Activated naive CD8-positive, alpha-beta T cell (primary cell): ENCODE data around the gene ARHGAP11A.

Experiments
- H3K27ac Mint-ChIP-seq: one replicate; pipeline ENCODE4 v1.8.0; 2021; ENCODE audit warnings: mixed read lengths
- H3K27me3 Mint-ChIP-seq: one replicate; pipeline ENCODE4 v1.8.0; 2021; ENCODE audit warnings: mixed read lengths
- H3K36me3 Mint-ChIP-seq: one replicate; pipeline ENCODE4 v1.8.0; 2021; ENCODE audit warnings: mixed read lengths
- H3K4me1 Mint-ChIP-seq: one replicate; pipeline ENCODE4 v1.8.0; 2021; ENCODE audit warnings: low read depth, mixed read lengths
- H3K4me3 Mint-ChIP-seq: one replicate; pipeline ENCODE4 v1.8.0; 2021; ENCODE audit warnings: mild to moderate bottlenecking, mixed read lengths
- H3K9me3 Mint-ChIP-seq: one replicate; pipeline ENCODE4 v1.8.0; 2021; ENCODE audit warnings: low read depth, mixed read lengths

The ARHGAP11A gene

DNA sequence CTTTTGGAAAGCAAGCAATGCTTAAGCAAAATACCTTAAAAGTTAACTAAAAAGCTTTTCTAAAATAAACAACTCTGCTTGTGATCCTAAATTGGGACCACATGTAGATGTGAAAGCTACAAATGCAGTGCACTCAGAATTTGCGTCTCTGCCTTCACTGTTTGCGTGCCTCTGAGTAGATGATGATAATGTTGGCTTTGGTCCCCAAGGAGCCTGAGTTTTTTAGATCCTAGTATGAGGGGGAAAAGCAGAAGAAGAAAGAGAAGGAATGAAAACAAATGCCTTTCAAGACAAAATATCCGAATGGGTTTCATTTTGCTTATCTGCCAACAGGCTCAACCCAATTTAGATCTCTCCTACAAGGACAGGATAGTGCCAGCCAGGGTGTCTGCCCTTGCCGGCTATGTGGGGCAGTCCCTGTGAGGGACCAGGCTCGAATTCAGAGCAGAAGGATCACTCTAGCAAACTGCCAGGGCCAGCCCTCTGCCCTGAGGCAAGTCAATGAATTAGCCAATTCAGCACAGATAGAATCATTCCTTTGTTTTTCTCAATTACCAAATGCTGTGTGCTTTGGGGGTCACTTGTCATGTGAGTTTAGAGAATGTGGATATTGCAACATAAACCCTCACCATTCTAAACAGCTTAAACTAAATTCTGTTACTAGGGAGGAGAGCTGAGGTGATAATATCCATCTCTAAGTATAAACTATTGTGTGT is 54.8 kb downstream of the ARHGAP11A start:
- Mint-ChIP-seq H3K9me3 (no peaks in the 10 kb centered on the region), H3K4me3 (no peak overlapping the region), H3K4me1 (no peaks in the 10 kb centered on the region), H3K36me3 (no peaks in the 10 kb centered on the region), H3K27me3 (no peaks in the 10 kb centered on the region), H3K27ac (no peak overlapping the region)

DNA sequence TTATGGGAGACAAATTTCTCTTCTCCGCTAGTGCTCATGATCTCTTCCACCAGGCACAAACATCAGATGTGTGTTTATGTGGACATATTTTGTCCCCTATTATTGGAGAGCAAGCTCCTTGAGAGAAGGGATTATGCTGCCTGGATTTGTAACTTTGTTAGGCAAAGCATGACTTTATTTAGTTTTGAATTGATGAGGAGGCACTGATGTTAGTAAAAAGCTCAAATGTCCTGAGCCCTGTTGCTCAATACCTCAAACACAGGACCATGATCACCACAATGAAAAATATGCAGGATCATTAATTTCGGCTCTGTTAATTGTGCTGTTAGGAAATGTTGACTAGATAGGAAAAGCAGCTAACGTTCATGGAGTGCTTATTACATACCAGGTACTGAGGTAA is 55.3 kb downstream of the ARHGAP11A start:
- Mint-ChIP-seq H3K36me3 (no peaks in the 10 kb centered on the region), H3K27me3 (no peaks in the 10 kb centered on the region), H3K27ac (no peak overlapping the region)

DNA sequence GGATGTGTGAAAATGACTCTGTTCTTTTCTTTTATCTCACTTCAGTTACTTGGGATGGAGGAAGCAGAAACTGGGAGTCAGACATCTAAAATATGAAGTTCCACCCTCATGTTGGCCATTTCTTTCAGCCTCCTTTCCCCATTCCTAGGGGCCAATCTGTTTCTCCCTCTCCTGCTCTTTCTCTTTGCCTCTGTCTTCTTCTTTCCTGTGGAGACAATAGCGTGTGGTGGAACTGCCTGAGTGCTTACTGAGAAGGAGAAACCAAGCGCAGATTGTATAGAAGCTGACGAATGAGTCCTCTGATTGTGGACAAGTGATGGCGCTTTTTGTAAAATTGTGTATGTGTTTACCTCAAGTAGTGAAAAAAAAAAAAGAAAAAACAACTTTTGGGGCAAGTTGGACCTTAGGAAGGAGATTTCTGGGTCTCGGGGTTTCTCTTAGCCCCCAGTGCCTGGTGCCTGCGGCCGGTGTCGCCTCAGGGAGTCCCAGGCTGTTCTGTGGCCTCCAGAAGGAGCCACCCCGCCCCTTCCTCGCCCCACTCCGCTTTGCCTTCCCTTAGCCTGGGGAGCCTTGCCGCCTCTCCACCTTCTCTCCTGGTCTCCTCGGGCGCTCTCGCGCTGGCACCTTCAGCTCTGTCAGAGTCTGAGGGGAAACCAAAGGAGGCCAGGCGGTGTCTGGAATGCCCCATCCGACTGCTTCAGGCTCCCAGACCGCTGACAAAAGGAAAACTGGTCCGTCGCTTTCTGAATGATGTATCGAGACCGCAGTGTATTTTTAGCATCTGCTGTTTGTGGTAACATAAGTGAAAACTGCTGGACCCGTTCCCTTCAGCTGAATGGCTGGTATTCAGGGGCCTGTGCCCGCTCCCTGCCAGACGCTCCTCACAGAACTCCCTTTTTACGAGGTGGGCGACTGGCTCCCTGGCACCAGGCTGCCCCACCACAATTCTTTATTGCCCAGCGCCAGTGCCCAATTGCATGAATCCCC is 56.3 kb downstream of the ARHGAP11A start:
- Mint-ChIP-seq H3K27me3 (no peaks in the 10 kb centered on the region), H3K4me1 (no peaks in the 10 kb centered on the region), H3K9me3 (no peaks in the 10 kb centered on the region), H3K27ac (no peak overlapping the region), H3K36me3 (no peaks in the 10 kb centered on the region), H3K4me3 (no peak overlapping the region)

More for the DNA sequence above, 55.3 kb downstream of the ARHGAP11A start:
- Mint-ChIP-seq H3K9me3 (no peaks in the 10 kb centered on the region), H3K4me1 (no peaks in the 10 kb centered on the region), H3K4me3 (no peak overlapping the region)

DNA sequence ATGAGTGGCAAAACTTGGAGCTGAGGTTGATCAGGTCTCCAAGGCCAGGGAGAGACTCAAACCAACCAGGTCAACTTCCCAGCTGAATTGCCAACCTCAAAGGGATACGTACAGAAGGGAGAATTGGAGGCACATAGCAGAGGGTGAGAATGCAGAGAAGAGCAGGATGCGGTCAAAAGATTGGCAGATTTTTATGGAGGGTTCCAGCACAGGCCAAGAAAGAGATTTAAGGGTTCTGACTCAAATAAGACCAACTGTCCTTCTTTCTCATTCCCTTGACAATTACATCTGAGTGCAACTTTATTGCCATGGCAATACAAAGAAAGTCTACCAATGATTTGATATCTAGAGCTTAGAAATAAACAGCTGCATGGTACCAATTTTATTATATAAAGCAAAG is 59.4 kb downstream of the ARHGAP11A start:
- no peaks in the 10 kb centered on the region for H3K27me3 Mint-ChIP-seq
- H3K27ac Mint-ChIP-seq = no peak overlapping the region
- no peaks in the 10 kb centered on the region for H3K36me3 Mint-ChIP-seq
- no peaks in the 10 kb centered on the region for H3K9me3 Mint-ChIP-seq
- no peak overlapping the region for H3K4me3 Mint-ChIP-seq
- H3K4me1 Mint-ChIP-seq = no peaks in the 10 kb centered on the region

DNA sequence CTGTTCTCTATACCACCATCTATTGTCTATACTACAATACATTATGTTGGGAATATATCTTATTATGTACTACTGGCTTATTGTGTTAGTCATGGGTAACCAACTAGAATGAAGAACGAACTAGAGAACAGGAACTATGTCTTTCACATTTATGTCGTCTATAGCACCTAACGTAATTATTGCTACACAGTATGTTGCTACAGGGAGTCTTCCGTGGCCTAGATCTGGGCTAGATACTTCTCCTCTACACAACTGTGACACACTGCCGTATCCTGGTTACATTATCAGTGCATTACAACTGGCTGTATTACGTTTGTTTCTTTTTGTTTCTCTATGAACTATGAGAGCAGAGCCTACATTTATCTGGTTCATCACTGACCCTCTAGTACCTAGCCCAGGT is 60.2 kb downstream of the ARHGAP11A start:
- no peak overlapping the region for H3K4me3 Mint-ChIP-seq
- H3K27ac Mint-ChIP-seq = no peak overlapping the region
- no peaks in the 10 kb centered on the region for H3K27me3 Mint-ChIP-seq
- H3K36me3 Mint-ChIP-seq = no peaks in the 10 kb centered on the region
- H3K4me1 Mint-ChIP-seq = no peaks in the 10 kb centered on the region
- H3K9me3 Mint-ChIP-seq = no peaks in the 10 kb centered on the region

DNA sequence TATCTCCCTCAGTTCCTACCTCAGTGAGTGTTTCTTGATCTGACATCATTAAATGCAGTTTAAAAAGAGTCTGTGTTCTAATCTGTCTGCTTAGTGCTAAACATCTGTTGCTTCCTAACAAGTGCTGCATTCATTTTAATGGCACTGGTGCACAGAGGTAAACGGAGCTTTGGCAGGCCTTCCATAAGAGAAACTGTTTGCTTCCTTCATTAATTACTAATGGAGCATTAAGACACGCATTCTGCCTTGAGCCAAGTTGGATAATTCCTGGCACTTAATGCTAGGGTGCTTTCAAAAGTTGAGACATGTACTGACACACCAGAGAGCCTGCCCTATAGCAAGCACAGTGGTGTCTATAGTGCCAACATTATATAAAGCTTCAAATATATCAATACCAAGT is 60.9 kb downstream of the ARHGAP11A start:
- Mint-ChIP-seq H3K27me3 (no peaks in the 10 kb centered on the region), H3K4me1 (no peaks in the 10 kb centered on the region), H3K27ac (no peak overlapping the region), H3K4me3 (no peak overlapping the region), H3K9me3 (no peaks in the 10 kb centered on the region), H3K36me3 (no peaks in the 10 kb centered on the region)

DNA sequence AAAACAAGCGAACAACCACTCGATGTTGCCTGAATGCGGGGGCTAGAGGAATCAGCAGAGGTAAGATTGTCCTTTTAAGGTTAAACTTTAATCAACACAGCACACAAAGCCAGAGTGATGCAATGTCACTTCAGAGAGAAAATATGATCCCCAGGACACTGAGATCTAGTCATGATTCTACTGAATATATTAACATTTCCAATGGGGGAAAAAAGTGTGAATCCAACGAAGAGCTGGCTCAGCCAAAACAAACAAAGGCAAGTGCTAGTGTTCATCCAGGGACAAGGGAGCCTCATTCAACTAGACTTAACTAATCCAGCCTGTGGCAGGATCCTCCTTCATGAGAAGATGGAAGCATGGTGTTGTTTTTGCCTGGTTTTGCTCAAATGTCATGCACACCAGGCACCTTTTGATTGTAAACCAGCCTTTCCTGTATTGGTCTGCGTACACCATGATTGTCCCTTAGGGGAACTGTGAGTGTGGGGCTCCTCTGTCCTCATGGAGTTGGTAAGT is 62.0 kb downstream of the ARHGAP11A start:
- no peaks in the 10 kb centered on the region for H3K9me3 Mint-ChIP-seq
- no peaks in the 10 kb centered on the region for H3K36me3 Mint-ChIP-seq
- no peaks in the 10 kb centered on the region for H3K27me3 Mint-ChIP-seq
- no peaks in the 10 kb centered on the region for H3K4me1 Mint-ChIP-seq
- no peak overlapping the region for H3K4me3 Mint-ChIP-seq
- no peak overlapping the region for H3K27ac Mint-ChIP-seq

DNA sequence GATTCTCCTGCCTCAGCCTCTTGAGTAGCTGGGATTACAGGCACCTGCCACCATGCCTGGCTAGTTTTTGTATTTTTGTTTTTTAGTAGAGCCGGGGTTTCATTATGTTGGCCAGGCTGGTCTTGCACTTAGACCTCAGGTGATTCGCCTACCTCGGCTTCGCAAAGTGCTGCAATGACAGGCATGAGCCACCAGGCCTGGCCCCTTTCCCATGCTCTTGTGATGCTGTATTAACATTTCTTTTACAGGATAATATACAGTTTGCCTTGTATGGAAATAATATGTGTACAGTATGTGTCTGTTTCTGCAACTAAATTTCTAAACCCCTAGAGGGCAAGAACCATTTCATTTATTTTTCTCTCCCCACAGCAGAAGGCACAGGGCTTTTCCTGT is 64.0 kb downstream of the ARHGAP11A start:
- Mint-ChIP-seq H3K4me3 (no peak overlapping the region), H3K27ac (no peak overlapping the region), H3K27me3 (no peaks in the 10 kb centered on the region), H3K36me3 (no peaks in the 10 kb centered on the region), H3K9me3 (no peaks in the 10 kb centered on the region), H3K4me1 (no peaks in the 10 kb centered on the region)

DNA sequence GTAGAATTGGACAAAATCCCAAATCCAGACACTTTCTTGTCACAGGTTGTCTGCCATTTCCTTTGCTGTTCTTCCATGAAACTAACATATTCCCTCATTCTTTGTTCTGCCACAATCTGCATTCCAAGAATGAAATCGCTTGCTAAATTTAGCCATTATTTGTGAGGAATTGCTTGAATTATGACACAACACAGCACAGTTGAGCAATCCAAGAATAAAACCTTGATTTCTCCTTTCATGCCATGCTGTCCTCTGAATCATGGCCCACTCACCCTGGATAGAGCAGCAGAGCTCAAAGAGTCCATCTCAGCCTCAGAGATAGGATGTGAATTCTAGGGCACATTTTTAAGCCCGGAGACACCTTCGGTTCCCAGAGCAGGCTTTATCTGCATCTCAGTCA is 67.3 kb downstream of the ARHGAP11A start:
- Mint-ChIP-seq H3K4me3 (no peak overlapping the region), H3K27ac (no peak overlapping the region), H3K36me3 (no peaks in the 10 kb centered on the region), H3K4me1 (no peaks in the 10 kb centered on the region), H3K9me3 (no peaks in the 10 kb centered on the region), H3K27me3 (no peaks in the 10 kb centered on the region)

DNA sequence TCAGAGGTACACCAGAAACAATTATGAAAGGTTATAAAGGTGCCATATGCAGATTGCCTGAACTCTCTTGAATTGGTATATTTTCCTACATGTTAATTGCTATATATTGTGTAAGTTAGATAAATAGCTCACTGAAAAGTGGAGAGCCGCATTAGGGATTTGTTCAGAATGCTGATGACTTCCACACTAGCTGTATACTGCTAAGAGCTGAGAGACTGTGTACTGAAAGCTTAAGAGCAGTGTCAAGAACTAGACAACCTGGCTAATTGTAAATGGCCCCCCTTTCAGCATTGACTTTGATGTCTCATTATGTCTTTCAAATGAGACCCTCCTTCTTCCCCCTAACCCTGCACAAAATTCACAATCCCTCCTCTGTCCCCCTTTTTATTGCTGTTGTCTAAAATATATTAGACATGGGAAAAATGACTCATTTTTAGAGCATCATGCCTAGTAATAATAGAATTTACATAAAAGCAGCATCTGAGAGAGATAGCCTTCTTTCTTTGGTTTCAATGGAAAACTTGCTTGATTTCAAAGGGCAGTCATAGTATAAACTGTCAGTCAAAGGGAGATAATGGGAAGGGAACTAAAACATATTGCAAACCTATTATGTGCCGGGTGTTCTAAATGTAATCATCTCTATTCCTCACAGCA is 67.8 kb downstream of the ARHGAP11A start:
- Mint-ChIP-seq H3K9me3 (no peaks in the 10 kb centered on the region), H3K4me1 (no peaks in the 10 kb centered on the region), H3K27me3 (no peaks in the 10 kb centered on the region), H3K36me3 (no peaks in the 10 kb centered on the region), H3K27ac (no peak overlapping the region), H3K4me3 (no peak overlapping the region)

DNA sequence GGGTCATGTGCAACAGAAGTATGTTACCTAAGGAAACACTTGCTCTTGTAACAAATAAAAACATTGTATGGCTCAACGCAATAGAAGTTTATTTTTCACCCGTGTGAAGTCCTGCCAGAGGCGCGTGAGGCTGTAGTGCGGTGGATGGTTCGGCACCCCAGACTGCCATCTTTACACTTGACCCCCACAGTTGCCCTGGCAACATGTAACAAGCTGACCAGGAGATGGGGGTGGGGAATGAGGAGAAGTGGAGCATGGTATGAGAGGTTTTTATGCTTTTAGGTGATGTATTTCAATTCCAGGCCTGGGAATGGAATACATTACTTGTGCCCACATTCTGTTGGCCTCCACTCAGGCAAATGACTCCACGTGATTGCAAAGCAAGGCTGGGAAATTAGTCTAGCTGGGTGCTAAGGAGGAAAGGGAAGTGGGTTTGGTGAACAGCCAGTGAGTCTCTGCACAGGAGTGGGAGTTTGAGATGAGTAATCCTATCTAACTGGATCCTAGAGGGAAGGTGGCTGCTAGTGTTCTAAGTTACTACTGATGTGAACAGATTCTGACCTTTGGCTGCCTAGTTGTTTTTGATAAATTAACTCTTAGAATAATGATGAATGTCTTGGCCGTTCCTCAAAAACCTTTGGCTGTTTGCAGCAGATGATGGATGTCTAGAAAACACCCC is 68.7 kb downstream of the ARHGAP11A start:
- H3K4me3 Mint-ChIP-seq = no peak overlapping the region
- no peaks in the 10 kb centered on the region for H3K4me1 Mint-ChIP-seq
- H3K27me3 Mint-ChIP-seq = no peaks in the 10 kb centered on the region
- no peak overlapping the region for H3K27ac Mint-ChIP-seq
- H3K9me3 Mint-ChIP-seq = no peaks in the 10 kb centered on the region
- no peaks in the 10 kb centered on the region for H3K36me3 Mint-ChIP-seq

DNA sequence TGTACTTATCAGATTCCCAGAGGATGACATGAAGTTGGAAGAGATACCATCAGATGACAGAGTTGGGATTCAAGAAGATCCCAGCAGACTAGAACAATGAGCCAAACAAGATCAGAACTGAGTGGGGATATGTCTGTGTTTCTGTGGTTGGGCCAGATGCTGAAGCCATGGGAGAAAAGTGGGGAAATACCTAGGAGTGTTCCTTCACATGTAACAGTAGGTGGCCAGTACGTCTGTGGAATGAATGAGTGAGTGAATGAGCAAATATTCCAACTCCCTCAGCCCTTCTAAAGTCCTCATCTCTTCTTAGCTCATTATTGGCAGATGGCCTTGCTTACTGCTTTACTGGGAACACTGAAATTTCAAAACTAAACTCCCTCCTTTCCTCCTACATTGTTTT is 70.3 kb downstream of the ARHGAP11A start:
- H3K9me3 Mint-ChIP-seq = no peaks in the 10 kb centered on the region
- H3K4me1 Mint-ChIP-seq = no peaks in the 10 kb centered on the region
- no peaks in the 10 kb centered on the region for H3K27me3 Mint-ChIP-seq
- H3K36me3 Mint-ChIP-seq = no peaks in the 10 kb centered on the region
- no peak overlapping the region for H3K4me3 Mint-ChIP-seq
- H3K27ac Mint-ChIP-seq = no peak overlapping the region

DNA sequence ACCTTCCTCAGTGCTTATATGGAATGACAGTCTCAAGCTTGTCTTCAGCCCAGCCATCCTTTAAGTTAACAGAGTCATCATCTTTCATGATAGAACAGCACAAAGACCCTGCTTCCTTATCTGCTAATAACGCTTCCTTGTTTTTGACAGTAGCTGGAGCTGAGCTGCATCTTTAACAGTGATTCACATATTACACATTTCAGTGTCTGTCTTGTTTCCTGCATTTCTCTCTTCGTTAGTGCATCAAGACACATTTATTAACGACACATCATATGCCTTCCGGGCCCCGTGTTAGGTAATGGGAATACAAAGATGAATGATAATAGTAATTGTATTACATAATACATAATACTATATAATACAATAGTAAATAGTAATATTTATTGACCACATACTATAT is 72.3 kb downstream of the ARHGAP11A start:
- Mint-ChIP-seq H3K27ac (no peak overlapping the region), H3K36me3 (no peaks in the 10 kb centered on the region), H3K27me3 (no peaks in the 10 kb centered on the region), H3K4me1 (no peaks in the 10 kb centered on the region), H3K4me3 (no peak overlapping the region), H3K9me3 (no peaks in the 10 kb centered on the region)

DNA sequence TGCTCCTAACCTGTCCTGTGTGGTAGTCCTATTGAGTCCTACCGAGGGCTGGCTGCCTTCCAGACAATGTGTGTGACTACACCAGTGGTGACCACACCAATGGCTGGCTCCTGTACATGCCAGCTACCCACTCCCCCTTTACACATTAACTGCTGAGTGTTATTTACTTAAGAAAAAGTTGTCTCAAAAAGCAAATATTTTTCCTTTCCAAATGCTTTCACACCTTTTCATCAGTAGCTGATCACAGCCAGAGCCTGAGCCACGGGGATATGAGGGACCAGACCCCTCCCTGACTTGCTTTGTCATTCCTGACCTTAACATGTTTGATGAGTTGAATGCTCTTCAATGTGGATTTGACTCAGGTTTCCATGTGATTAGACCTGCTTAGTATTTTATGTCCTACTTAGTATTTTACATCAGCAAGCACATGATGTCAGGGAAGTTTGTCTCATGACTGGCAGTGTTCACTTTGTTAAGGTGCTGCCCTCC is 72.9 kb downstream of the ARHGAP11A start:
- Mint-ChIP-seq H3K27ac (no peak overlapping the region), H3K4me3 (no peak overlapping the region), H3K27me3 (no peaks in the 10 kb centered on the region), H3K9me3 (no peaks in the 10 kb centered on the region), H3K36me3 (no peaks in the 10 kb centered on the region), H3K4me1 (no peaks in the 10 kb centered on the region)
